B cell (primary cell): Measurements from ENCODE around the gene STAC3. TPM values are rescaled to one million over a fixed set of nuclear protein-coding genes. Genes with fewer than 3 reads are reported as not detected.
A peak's percentile ranks its signal among the peaks of the same experiment; 100 is the strongest.

ENCODE experiments used
- ATAC-seq: fragments of 200-7000 bp; cut with Tn5 transposase; one replicate; pipeline ENCODE4 v1.10.0; 2021; ENCODE audit warnings: low read depth, mild to moderate bottlenecking, moderate number of reproducible peaks, moderate library complexity
- CTCF ChIA-PET: fragments of 350-600 bp; sonication (Branson Sonifier 250); formaldehyde crosslinking; loops from one replicate; lab custom pipeline; 2021; ENCODE audit warnings: antibody characterized with exemption, inconsistent platforms; lab: Charles Lee
- POLR2A ChIA-PET: fragments of 350-600 bp; sonication (Branson Sonifier 250); formaldehyde crosslinking; loops from one replicate; lab custom pipeline; 2021; ENCODE audit warnings: antibody characterized with exemption; lab: Charles Lee
- DNase-seq: peaks from one replicate; pipeline ENCODE4 v3.0.0; 2013
- H2AFZ ChIP-seq: 2 replicates; pipeline ENCODE4 v1.6.1; 2012; ENCODE audit warnings: mild to moderate bottlenecking, low read depth, low read length; ENCODE audit not compliant: insufficient read depth, poor library complexity, severe bottlenecking
- H3K27ac ChIP-seq, 2 donors: 1 replicate in 1 of 2; 2 replicates in 1 of 2; pipeline ENCODE4 v1.5.1; 2012 to 2013; ENCODE audit warnings: low read length in 2 of 2, mild to moderate bottlenecking in 2 of 2, moderate library complexity in 1 of 2
- H3K27me3 ChIP-seq, 4 experiments: fragments of 200-600 bp in 1 of 4; sonication (generic) in 1 of 4; replicated peaks in 1 of 4; 1 replicate in 2 of 4; 2 replicates in 2 of 4; pipeline versions ENCODE4 v1.6.1 to v1.7.0; 2013 to 2016; ENCODE audit warnings: low read length in 3 of 4, mild to moderate bottlenecking in 2 of 4, mixed read lengths in 1 of 4, moderate library complexity in 1 of 4; ENCODE audit not compliant: insufficient read depth in 4 of 4, control insufficient read depth in 3 of 4; ENCODE audit errors: control extremely low read depth in 1 of 4
- H3K36me3 ChIP-seq, 2 experiments: replicated peaks in 1 of 2; 1 replicate in 1 of 2; 2 replicates in 1 of 2; pipeline versions ENCODE4 v1.6.1 to v1.7.1; 2013; ENCODE audit warnings: low read length in 1 of 2; ENCODE audit not compliant: insufficient read depth in 2 of 2, control insufficient read depth in 1 of 2; ENCODE audit errors: control extremely low read depth in 1 of 2, extremely low read depth in 1 of 2
- H3K4me1 ChIP-seq, 2 donors: fragments of 200-600 bp in 1 of 2; sonication (generic) in 1 of 2; 1 replicate in 1 of 2; 2 replicates in 1 of 2; pipeline versions ENCODE4 v1.5.1 to v1.6.1; 2013 to 2017; ENCODE audit warnings: low read length in 2 of 2; ENCODE audit not compliant: control insufficient read depth in 2 of 2, insufficient read depth in 2 of 2
- H3K4me2 ChIP-seq: replicated peaks from 2 replicates; pipeline ENCODE3; 2012; ENCODE audit warnings: mild to moderate bottlenecking, low read depth, low read length; ENCODE audit not compliant: poor library complexity, severe bottlenecking
- H3K4me3 ChIP-seq, 5 experiments: fragments of 200-600 bp in 1 of 5; sonication (generic) in 1 of 5; 1 replicate in 3 of 5; 2 replicates in 2 of 5; pipeline versions ENCODE4 v1.5.1 to v1.7.0; 2011 to 2016; ENCODE audit warnings: low read length in 4 of 5, mild to moderate bottlenecking in 4 of 5, low read depth in 2 of 5, control low read depth in 1 of 5, moderate library complexity in 1 of 5; ENCODE audit not compliant: insufficient read depth in 1 of 5; ENCODE audit errors: control extremely low read depth in 1 of 5, extremely low read depth in 1 of 5
- H3K79me2 ChIP-seq: fragments of 200-600 bp; sonication (generic); one replicate; pipeline ENCODE4 v1.6.0; 2016; ENCODE audit warnings: low read length; ENCODE audit not compliant: control insufficient read depth, insufficient read depth
- H3K9ac ChIP-seq: fragments of 200-600 bp; sonication (generic); 2 replicates; pipeline ENCODE4 v1.6.1; 2017; ENCODE audit warnings: mild to moderate bottlenecking, low read length, moderate library complexity
- H3K9me3 ChIP-seq, 3 donors: one replicate each; pipeline versions ENCODE4 v1.6.1 to v1.7.1; 2013; ENCODE audit warnings: low read length in 2 of 3; ENCODE audit not compliant: control insufficient read depth in 2 of 3, insufficient read depth in 1 of 3; ENCODE audit errors: control extremely low read depth in 1 of 3
- H4K20me1 ChIP-seq: 2 replicates; pipeline ENCODE4 v1.6.0; 2012; ENCODE audit warnings: mild to moderate bottlenecking, low read length; ENCODE audit not compliant: insufficient read depth, control insufficient read depth, poor library complexity, severe bottlenecking
- H3K27ac Mint-ChIP-seq: one replicate; pipeline ENCODE4 v1.8.0; 2021; ENCODE audit warnings: mixed read lengths
- H3K27me3 Mint-ChIP-seq: one replicate; pipeline ENCODE4 v1.8.0; 2021; ENCODE audit warnings: mixed read lengths
- H3K4me1 Mint-ChIP-seq: one replicate; pipeline ENCODE4 v1.8.0; 2021; ENCODE audit warnings: mixed read lengths
- H3K4me3 Mint-ChIP-seq: one replicate; pipeline ENCODE4 v1.8.0; 2021; ENCODE audit warnings: mixed read lengths
- H3K9me3 Mint-ChIP-seq: one replicate; pipeline ENCODE4 v1.8.0; 2022; ENCODE audit warnings: mixed read lengths; ENCODE audit not compliant: insufficient read depth
- CTCF ChIP-seq: fragments of 200-600 bp; IDR thresholded peaks from one replicate; pipeline ENCODE4 v1.8.0; 2022; ENCODE audit warnings: antibody characterized with exemption, mild to moderate bottlenecking
- EZH2 ChIP-seq: IDR thresholded peaks from 2 replicates; pipeline ENCODE4 v1.6.1; 2012; ENCODE audit warnings: borderline replicate concordance, low read depth, mild to moderate bottlenecking, moderate library complexity, low read length; ENCODE audit not compliant: insufficient read depth, poor library complexity, severe bottlenecking
- WGBS: methylation state at CpG from one replicate; pipeline ENCODE4 v1.1.5; 2013; ENCODE audit warnings: missing lambda C conversion rate; ENCODE audit not compliant: insufficient coverage; 5-methylcytosine and 5-hydroxymethylcytosine counted together
- intact Hi-C: fragments of 100-400 bp; cut with micrococcal nuclease; formaldehyde crosslinking; loops from one replicate; pipeline ENCODE4 v1.10.0; 2022
- polyA plus RNA-seq: library from polyadenylated mRNA; depleted of rRNA; stranded (reverse); fragments of >200 nt; gene quantifications from 2 replicates; pipeline ENCODE4 v1.2.3, GENCODE V29; 2012
- total RNA-seq, 2 donors: library from RNA; stranded (reverse); fragments of 120-200 nt in 1 of 2; gene quantifications; 1 replicate in 1 of 2; 2 replicates in 1 of 2; pipeline versions ENCODE4 v1.2.3 to v1.2.4, GENCODE V29; 2013 to 2022

STAC3 gene
- total and polyA plus RNA-seq, 2 donors (not counting 1 experiment from before 2014, with no cell fraction given): 4.5 to 6.2 TPM

DNA sequence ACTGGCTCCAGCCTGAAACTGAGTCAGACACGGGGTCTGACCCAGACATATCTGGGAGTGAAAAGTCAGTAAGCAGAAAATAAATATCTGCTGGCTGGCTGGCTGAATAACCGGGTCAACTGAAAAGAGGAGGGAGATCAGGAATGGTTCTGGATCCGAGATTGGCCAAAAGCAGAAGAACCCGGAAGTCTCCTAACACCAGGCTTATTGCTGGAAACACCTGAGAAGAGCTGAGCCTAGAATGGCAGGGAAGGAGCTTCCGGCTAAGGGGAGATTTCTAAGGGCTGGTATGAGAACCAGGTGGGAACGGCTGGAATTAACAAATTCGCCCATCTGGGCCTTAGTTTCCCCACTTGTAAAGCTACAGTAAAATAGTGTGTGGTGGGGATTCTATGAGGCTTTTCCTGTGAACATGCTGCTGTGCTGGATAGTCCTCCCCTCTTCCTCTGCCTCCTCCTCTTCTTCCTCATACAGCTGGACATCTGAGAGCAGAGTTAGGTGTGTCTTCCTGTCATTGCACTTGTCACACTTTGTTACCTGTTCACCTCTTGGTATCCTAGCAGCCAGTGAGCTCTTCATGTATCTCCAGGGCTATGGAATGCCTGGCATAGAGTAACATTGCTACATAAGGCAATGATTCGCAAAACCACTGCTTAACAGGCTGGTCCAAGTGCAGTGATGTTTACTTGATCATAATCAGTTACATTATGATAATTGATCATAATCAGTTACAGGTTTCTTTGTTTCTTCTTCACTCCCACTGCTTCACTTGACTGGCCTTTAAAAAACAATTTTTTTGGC lies 23.5 kb downstream of the STAC3 start:
- H3K9me3 ChIP-seq: peaks cover 0 to 33% (median 0%) of the 10 kb centered on the region in 3 donors
- H3K36me3 ChIP-seq: peaks cover 0 to 17% of the 10 kb centered on the region in 2 experiments
- H4K20me1 ChIP-seq: peaks cover 22% of the 10 kb centered on the region
- Mint-ChIP-seq H3K9me3 (no peaks in the 10 kb centered on the region), H3K4me3 (peak overlapping the region; percentile 61), H3K27me3 (peaks cover 21% of the 10 kb centered on the region), H3K4me1 (peaks cover 78% of the 10 kb centered on the region), H3K27ac (peak overlapping the region; percentile 27)
- peak overlapping the region in 3 of 5 experiments; percentile 1 to 39 (median 13) for H3K4me3 ChIP-seq
- intact Hi-C loops: loop anchor here (5.0 kb wide), 1 partner anchor 150 kb away; the partner anchor contains the start of gene NEMP1
- CTCF ChIA-PET: interaction anchor here (0.9 to 31.1 kb wide), 5 partner anchors 11 to 168 kb away, joined by 3 to 838 read pairs (median 3); partner anchors contain the start of genes NEMP1 and NXPH4
- no peak overlapping the region for H3K27ac ChIP-seq
- H3K4me1 ChIP-seq: peaks cover 69 to 79% of the 10 kb centered on the region in 2 donors
- peak overlapping the region; percentile 39 for H2AFZ ChIP-seq
- peaks cover 41% of the 10 kb centered on the region for H3K79me2 ChIP-seq
- POLR2A ChIA-PET: interaction anchor here (0.9 to 7.5 kb wide), 3 partner anchors 11 to 13 kb away, joined by 3 to 89 read pairs (median 28); partner anchors contain the start of gene NXPH4
- TF ChIP-seq CTCF: no peak
- no peak for TF ChIP-seq EZH2
- H3K9ac ChIP-seq: peak overlapping the region; percentile 29
- DNase-seq (no peak), ATAC-seq (no peak)
- peaks cover 0 to 49% (median 28%) of the 10 kb centered on the region in 4 experiments for H3K27me3 ChIP-seq
- H3K4me2 ChIP-seq: peak overlapping the region; percentile 72
- 19% methylated on average over 4 of the region's 8 CpGs for WGBS
